ENCODE data around the gene CACNA1C. TPM values are rescaled to one million over a fixed set of nuclear protein-coding genes. Genes with fewer than 3 reads are reported as not detected.

Gene CACNA1C
- total RNA-seq, 8 experiments from 2014 or later = 0.97 to 36.4 (median 5.1) TPM

DNA sequence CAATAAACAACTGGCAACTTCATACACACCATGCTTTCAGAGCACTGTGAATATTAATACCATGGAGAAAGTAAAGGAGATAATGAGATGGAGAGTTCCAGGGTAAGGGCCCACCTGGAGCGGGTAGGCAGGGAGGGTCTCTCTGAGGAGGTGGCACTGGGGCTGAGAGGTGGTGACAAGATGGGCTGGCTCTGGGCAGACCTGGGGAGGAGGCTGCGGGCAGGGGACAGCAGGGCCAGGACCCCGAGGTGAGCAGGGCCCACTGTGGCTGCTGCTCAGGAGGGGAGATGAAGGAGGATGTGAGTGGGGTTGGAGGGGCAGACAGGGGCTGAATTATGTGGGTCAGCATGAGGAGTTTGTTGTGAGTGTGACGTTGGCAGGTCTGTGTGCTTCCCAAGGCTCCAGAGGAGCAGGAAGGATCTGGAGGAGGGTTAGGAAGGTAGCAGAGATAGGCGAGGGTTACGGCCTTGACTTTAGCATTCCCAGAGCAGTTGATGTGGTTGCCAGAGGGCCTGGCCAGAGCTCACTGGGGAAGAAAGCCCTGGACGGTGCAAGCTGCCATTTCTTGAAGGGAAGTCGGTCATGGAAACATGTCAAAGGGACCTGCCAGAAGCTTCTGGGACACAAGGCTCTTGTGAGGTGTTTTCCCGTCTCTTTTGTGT, 88.2 kb downstream of the CACNA1C start:
- Histone ChIP-seq H3K4me1 (replicated peaks in 1 of 2) (peaks cover 0 to 4% of the 10 kb centered on the region in 2 donors), H3K27ac (no peak overlapping the region), H3K4me3 (no peak overlapping the region)
- 62 to 92% (median 73%) methylated on average over 2 to 6 of the region's 9 CpGs; no CpG with 5 or more reads in 6 of the 10 experiments for WGBS, 10 experiments
- in situ Hi-C loops (cut with MboI; ENCODE audit: low pct_unique_long_range_greater_than_20kb in 2 of 9, low sequenced_read_pairs in 9 of 9, unreplicated experiment in 9 of 9) = no loop called here
- no peak for ATAC-seq (replicated peaks in 6 of 8)

DNA sequence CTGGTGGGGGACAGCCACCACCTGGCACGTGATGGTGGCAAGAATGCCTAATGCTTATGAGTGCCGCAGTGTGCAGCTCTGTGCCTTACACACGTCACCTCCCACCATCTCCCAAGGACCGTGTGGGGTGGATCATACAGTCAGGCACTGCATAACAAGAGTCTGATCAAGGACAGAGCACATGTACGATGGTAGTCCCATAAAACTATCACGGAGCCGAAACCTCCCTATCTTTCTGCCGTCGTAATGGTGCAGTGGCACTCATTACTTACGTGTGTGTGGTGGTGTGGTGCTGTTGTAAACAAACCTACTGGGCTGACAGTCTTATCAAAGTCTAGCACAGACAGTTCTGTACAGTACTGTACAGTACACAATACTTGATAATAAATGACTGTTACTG, 89.3 kb downstream of the CACNA1C start:
- no peaks in the 10 kb centered on the region for H3K4me1 ChIP-seq (replicated peaks in 1 of 2)
- in situ Hi-C loops (cut with MboI; ENCODE audit: low pct_unique_long_range_greater_than_20kb in 2 of 9, low sequenced_read_pairs in 9 of 9, unreplicated experiment in 9 of 9) = no loop called here
- H3K27ac ChIP-seq = no peak overlapping the region
- H3K4me3 ChIP-seq = no peak overlapping the region
- 87 to 100% (median 100%) methylated on average over 1 to 5 of the region's 10 CpGs; no CpG with 5 or more reads in 2 of the 10 experiments for WGBS, 10 experiments
- ATAC-seq (replicated peaks in 6 of 8) = no peak

DNA sequence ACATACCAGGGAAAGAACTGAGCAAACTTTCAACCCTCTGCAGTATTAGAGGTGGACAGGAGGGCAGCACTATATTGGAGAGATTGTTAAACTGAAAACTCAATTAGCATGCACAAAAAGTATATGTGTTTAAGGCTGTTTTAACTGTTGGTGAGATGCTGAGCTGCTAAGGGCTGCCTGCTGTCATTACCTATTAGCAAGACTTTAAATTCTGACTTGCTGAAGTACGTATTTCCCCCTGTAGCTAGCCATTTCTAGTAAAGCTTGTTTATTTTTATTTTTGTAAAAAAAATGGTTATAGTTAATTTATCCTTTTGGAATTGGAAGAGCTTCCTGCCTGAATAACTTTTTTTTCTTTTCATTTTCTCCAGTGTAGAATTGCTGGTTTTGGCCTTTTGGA, 92.2 kb downstream of the CACNA1C start:
- ATAC-seq (replicated peaks in 6 of 8) = no peak

DNA sequence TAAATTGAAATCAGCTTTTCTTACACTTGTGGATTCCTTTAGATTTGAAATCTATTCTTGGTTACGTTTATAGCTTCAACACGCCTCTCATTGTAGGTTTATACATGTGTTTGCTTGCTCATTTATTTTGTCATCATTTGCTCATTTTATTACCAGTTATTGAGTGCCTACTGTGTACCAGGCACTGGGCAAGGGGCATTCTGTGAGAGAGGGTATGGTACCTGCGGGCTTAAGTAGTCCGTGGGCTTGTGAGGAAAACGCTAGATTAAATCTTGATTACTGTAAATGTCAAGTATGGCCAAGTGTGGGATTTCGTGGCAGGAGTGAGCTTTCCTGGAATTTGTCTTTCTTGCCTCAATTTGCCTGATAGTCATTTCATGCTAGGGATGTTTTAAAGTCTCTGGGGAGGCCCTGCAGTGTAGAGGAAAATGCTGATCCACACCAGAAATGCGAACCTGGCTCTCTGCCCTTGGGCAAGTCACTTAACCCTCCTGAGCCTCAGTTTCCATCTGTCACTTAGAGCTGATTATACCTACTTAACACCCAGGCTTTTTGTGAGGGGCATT, 92.7 kb downstream of the CACNA1C start:
- Histone ChIP-seq H3K27ac (no peak overlapping the region), H3K4me1 (replicated peaks in 1 of 2) (no peaks in the 10 kb centered on the region), H3K4me3 (no peak overlapping the region)
- no peak for ATAC-seq (replicated peaks in 6 of 8)
- 57 to 85% (median 66%) methylated on average over 1 to 7 of the region's 7 CpGs; no CpG with 5 or more reads in 1 of the 10 experiments for whole genome bisulfite sequencing, 10 experiments
- in situ Hi-C loops (cut with MboI; ENCODE audit: low pct_unique_long_range_greater_than_20kb in 2 of 9, low sequenced_read_pairs in 9 of 9, unreplicated experiment in 9 of 9) = no loop called here

More for the DNA sequence above, 92.2 kb downstream of the CACNA1C start:
- Histone ChIP-seq H3K4me1 (replicated peaks in 1 of 2) (no peaks in the 10 kb centered on the region), H3K4me3 (no peak overlapping the region), H3K27ac (no peak overlapping the region)
- in situ Hi-C loops (cut with MboI; ENCODE audit: low pct_unique_long_range_greater_than_20kb in 2 of 9, low sequenced_read_pairs in 9 of 9, unreplicated experiment in 9 of 9) = no loop called here
- WGBS, 10 experiments = 40 to 100% (median 83%) methylated on average over 1 of the region's 1 CpG; no CpG with 5 or more reads in 3 of the 10 experiments

DNA sequence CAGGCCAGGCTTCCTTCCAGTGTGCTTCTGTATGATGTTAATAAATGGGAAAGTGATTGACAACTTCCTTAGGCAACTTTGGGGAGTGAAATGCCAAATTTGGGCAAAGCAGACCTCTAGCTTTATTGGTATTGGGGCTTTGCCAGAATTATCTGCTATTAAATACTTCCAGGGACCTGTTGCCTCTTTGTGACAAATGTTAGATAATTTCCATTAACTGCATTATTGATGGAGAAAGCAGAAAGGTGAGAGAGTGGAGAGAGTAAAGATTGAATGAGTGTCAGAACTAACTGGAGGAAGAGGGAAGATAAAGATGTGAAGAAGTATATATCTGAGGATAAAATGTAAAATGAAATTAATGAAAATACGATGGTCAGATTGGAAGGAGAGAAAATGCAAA, 94.5 kb downstream of the CACNA1C start:
- in situ Hi-C loops (cut with MboI; ENCODE audit: low pct_unique_long_range_greater_than_20kb in 2 of 9, low sequenced_read_pairs in 9 of 9, unreplicated experiment in 9 of 9) = no loop called here
- H3K27ac ChIP-seq = no peak overlapping the region
- no peaks in the 10 kb centered on the region for H3K4me1 ChIP-seq (replicated peaks in 1 of 2)
- no peak overlapping the region for H3K4me3 ChIP-seq
- WGBS, 10 experiments = 55 to 100% (median 83%) methylated on average over 1 of the region's 1 CpG; no CpG with 5 or more reads in 1 of the 10 experiments
- no peak for ATAC-seq (replicated peaks in 6 of 8)

DNA sequence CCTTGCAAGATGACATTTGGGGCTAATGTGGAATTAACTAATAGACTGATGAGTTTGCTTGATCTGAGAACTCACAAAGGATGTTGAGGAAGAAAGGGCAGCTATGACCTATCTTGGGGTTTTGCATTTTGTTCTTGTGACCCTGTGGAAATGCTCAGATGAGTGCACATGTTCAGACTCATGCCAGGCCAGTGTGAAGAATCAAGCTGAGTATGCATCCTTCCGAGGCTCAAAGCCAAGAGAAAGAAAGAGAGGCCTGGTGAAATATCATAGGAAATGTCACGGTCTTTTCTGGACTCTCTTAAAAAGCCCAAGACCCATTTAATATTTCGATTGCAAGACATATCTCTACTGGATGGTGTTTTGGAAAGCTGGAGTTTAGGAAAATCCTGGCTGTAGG, 96.3 kb downstream of the CACNA1C start:
- Histone ChIP-seq H3K27ac (no peak overlapping the region), H3K4me3 (no peak overlapping the region), H3K4me1 (replicated peaks in 1 of 2) (peaks cover 0 to 8% of the 10 kb centered on the region in 2 donors)
- in situ Hi-C loops (cut with MboI; ENCODE audit: low pct_unique_long_range_greater_than_20kb in 2 of 9, low sequenced_read_pairs in 9 of 9, unreplicated experiment in 9 of 9) = no loop called here
- no peak for ATAC-seq (replicated peaks in 6 of 8)
- 48 to 93% (median 68%) methylated on average over 1 to 3 of the region's 3 CpGs for WGBS, 10 experiments

DNA sequence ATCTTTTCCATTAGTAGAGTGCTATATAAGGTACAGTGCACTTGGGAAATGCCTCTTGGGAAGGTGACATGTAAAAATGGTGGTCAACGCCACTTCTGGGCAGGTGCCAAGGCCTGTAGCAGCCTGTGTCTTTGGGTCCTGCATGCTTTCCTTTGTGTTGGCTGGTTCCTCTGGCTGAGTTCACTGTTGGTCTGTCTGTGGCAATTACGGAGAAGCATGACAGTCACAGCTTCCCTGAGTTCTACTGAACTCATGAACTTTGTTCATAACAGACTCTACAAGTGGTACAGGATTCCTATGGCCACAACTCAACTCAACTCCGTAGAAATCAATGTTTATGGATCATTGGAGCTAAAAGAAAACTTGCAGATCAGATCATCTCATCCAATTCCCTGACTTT, 98.0 kb downstream of the CACNA1C start:
- in situ Hi-C loops (cut with MboI; ENCODE audit: low pct_unique_long_range_greater_than_20kb in 2 of 9, low sequenced_read_pairs in 9 of 9, unreplicated experiment in 9 of 9) = no loop called here
- H3K4me1 ChIP-seq (replicated peaks in 1 of 2) = peaks cover 0 to 13% of the 10 kb centered on the region in 2 donors
- 43 to 100% (median 92%) methylated on average over 1 to 3 of the region's 3 CpGs; no CpG with 5 or more reads in 4 of the 10 experiments for WGBS, 10 experiments
- no peak overlapping the region for H3K4me3 ChIP-seq
- peak in 1 of 8 experiments; percentile 75 for ATAC-seq (replicated peaks in 6 of 8)
- H3K27ac ChIP-seq = no peak overlapping the region

DNA sequence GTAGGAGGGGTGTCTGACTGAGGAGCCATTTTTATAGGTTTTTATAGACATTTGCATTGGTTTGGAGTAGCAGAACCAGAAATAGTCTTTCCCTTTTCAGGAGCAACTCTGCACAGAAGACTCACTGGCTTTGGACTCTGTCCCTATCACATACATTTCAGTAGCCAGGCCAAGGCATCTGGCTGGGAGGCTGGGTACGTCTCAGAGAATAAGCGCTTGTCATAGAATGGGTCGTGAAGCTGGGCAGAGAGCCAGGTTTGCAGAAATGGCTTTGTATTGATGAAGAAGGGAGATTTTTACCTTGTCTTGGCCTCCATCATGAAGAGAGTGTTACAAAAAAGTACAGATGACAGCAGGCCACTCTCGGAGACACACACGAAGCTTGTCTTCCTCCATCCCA, 98.6 kb downstream of the CACNA1C start:
- Histone ChIP-seq H3K4me3 (no peak overlapping the region), H3K27ac (no peak overlapping the region), H3K4me1 (replicated peaks in 1 of 2) (peaks cover 0 to 13% of the 10 kb centered on the region in 2 donors)
- peak in 2 of 8 experiments; percentile 24 to 67 for ATAC-seq (replicated peaks in 6 of 8)
- WGBS, 10 experiments = 60 to 93% (median 87%) methylated on average over 1 to 5 of the region's 5 CpGs; no CpG with 5 or more reads in 2 of the 10 experiments
- in situ Hi-C loops (cut with MboI; ENCODE audit: low pct_unique_long_range_greater_than_20kb in 2 of 9, low sequenced_read_pairs in 9 of 9, unreplicated experiment in 9 of 9) = no loop called here

DNA sequence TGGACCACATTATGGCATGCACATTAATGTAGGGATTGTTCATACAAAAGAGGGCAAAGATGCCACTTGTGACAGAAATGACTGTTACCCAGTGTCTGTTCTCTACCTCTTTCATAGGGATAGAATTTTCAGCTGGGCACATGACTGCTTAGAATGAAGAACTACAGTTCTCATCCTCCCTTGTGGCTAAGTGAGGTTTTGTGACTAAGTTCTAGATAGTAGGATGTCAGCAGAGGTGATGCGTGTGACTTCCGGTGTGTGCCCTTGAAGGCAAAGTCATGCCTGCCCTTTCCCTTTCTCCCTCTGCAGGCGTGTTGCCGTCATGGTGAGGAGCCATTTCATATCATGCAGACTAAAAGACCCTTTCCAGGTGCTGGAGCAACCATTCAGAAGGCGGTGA, 99.3 kb downstream of the CACNA1C start:
- WGBS, 10 experiments = 78 to 100% (median 97%) methylated on average over 1 to 4 of the region's 5 CpGs; no CpG with 5 or more reads in 2 of the 10 experiments
- ATAC-seq (replicated peaks in 6 of 8) = no peak
- H3K27ac ChIP-seq = no peak overlapping the region

DNA sequence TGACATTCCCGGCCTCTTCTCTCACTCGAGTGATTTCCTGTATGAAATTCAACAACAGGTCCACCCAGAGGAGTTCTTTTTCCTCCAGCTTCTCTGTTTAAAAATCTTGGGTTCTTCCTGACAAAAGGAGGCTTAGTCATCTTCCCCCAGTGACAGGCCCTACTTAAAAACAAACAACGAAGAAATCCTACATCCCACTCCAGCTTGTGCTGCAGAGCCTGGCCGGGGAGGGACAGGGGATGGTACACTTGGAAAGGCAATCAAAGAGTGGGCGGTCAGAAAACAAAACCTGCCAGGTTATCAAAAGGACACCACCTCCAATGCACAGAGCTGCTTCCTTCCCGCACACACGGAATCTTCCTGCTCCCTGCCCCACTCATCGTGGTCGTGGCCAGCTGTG, 101.3 kb downstream of the CACNA1C start:
- 15 to 69% (median 46%) methylated on average over 2 to 8 of the region's 9 CpGs; no CpG with 5 or more reads in 2 of the 10 experiments for WGBS, 10 experiments
- ATAC-seq (replicated peaks in 6 of 8) = peak in 5 of 8 experiments; percentile 39 to 64 (median 50)
- no peak overlapping the region for H3K4me3 ChIP-seq
- no peak overlapping the region for H3K27ac ChIP-seq
- in situ Hi-C loops (cut with MboI; ENCODE audit: low pct_unique_long_range_greater_than_20kb in 2 of 9, low sequenced_read_pairs in 9 of 9, unreplicated experiment in 9 of 9) = no loop called here
- H3K4me1 ChIP-seq (replicated peaks in 1 of 2) = peaks cover 0 to 13% of the 10 kb centered on the region in 2 donors

More for the DNA sequence above, 99.3 kb downstream of the CACNA1C start:
- peaks cover 0 to 13% of the 10 kb centered on the region in 2 donors for H3K4me1 ChIP-seq (replicated peaks in 1 of 2)
- in situ Hi-C loops (cut with MboI; ENCODE audit: low pct_unique_long_range_greater_than_20kb in 2 of 9, low sequenced_read_pairs in 9 of 9, unreplicated experiment in 9 of 9) = no loop called here
- no peak overlapping the region for H3K4me3 ChIP-seq

DNA sequence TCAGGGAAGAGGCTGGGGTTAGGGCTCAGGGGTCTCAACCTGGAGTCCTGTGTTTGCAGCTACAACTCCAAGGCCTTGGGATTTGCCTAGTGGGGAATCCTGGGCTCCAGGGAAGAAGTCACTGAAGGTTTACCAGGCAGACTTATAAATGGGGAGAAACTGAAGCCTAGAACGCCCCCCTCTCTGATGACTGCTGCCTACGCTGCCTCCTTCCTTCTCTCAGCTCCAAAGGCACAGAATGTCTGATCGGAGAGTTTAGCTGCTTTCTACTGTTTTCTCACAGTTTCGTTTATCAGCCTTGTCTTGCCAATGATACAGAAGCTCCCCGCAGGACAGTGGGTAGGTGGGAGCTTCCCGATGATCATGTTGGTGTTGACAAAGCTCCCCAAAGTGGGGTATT, 101.7 kb downstream of the CACNA1C start:
- no peak overlapping the region for H3K27ac ChIP-seq
- in situ Hi-C loops (cut with MboI; ENCODE audit: low pct_unique_long_range_greater_than_20kb in 2 of 9, low sequenced_read_pairs in 9 of 9, unreplicated experiment in 9 of 9) = no loop called here
- ATAC-seq (replicated peaks in 6 of 8) = no peak
- WGBS, 10 experiments = 60 to 100% (median 85%) methylated on average over 1 to 5 of the region's 6 CpGs; no CpG with 5 or more reads in 5 of the 10 experiments
- no peak overlapping the region for H3K4me3 ChIP-seq
- H3K4me1 ChIP-seq (replicated peaks in 1 of 2) = peaks cover 0 to 13% of the 10 kb centered on the region in 2 donors

DNA sequence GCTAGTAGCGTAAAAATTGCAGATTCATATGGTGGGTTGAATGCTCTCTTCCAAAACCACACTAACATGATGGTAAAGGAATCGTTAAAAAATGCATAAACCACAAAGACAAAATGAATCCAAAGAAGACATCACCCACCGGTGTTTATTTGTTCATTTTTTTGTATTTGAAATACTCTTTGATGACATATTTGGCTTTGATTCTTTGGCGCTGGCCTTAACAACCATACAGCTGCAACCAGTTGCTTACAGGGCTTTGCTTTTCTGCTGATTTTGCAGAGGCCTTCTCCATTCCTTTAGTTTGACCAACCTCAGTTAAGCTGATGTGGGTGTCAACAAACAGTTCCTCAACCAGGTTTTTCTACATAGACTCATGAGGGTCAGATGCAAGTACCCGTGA, 103.5 kb downstream of the CACNA1C start:
- WGBS, 10 experiments = 49 to 95% (median 89%) methylated on average over 2 to 5 of the region's 5 CpGs
- ATAC-seq (replicated peaks in 6 of 8) = no peak
- peaks cover 0 to 13% of the 10 kb centered on the region in 2 donors for H3K4me1 ChIP-seq (replicated peaks in 1 of 2)

DNA sequence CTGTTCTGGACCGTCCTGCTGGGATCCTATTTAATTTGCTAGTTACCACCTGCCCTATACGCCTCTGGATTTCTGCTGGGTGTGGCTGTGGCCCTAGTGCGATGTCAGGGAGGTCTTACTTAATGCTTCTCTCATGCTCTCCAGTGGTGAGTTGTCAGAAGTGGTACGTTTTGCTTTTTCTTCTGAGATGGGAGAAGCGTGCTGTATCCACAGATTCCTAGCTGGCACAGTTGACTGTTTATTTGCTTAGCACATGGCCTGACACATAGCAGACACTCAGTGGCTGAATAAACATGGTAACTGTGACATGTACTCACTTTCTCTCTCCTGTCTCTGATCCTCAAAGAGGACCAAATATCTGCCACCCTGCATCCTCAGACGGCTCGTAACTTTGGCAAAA, 107.3 kb downstream of the CACNA1C start:
- WGBS, 10 experiments = 44 to 88% (median 81%) methylated on average over 3 to 7 of the region's 7 CpGs; no CpG with 5 or more reads in 2 of the 10 experiments

More for the DNA sequence above, 103.5 kb downstream of the CACNA1C start:
- Histone ChIP-seq H3K27ac (no peak overlapping the region), H3K4me3 (no peak overlapping the region)
- in situ Hi-C loops (cut with MboI; ENCODE audit: low pct_unique_long_range_greater_than_20kb in 2 of 9, low sequenced_read_pairs in 9 of 9, unreplicated experiment in 9 of 9) = no loop called here

More for the DNA sequence above, 107.3 kb downstream of the CACNA1C start:
- ATAC-seq (replicated peaks in 6 of 8) = peak in 2 of 8 experiments; percentile 19 to 75
- in situ Hi-C loops (cut with MboI; ENCODE audit: low pct_unique_long_range_greater_than_20kb in 2 of 9, low sequenced_read_pairs in 9 of 9, unreplicated experiment in 9 of 9) = no loop called here
- Histone ChIP-seq H3K27ac (no peak overlapping the region), H3K4me1 (replicated peaks in 1 of 2) (no peaks in the 10 kb centered on the region), H3K4me3 (no peak overlapping the region)
